ENCODE measurements around the gene PLA2G4F. TPM values are rescaled to one million over a fixed set of nuclear protein-coding genes. Genes with fewer than 3 reads are reported as not detected.

The PLA2G4F gene
- total RNA-seq: not detected

- CTCF ChIA-PET: no interaction called here
- POLR2A ChIA-PET: interaction anchor here (0.6 kb wide), 1 partner anchor 37 kb away, joined by 5 read pairs; no protein-coding TSS in a partner anchor
Measured at GRCh38 chr15:42156243-42156922, at the start of gene PLA2G4F. Gene PLA2G4F (minus strand): TSS chr15:42156636. CDS start chr15:42156549, 87 bp downstream.

- ChIA-PET CTCF (no interaction called here), POLR2A (no interaction called here)
Measured at GRCh38 chr15:42203891-42204290, 47.5 kb upstream of the PLA2G4F start.

GRCh38 chr15:42202653-42203052 lies 46.2 kb upstream of the PLA2G4F start:
- ChIA-PET CTCF (no interaction called here), POLR2A (no interaction called here)

- ChIA-PET CTCF (no interaction called here), POLR2A (no interaction called here)
Measured at GRCh38 chr15:42201801-42202200, 45.4 kb upstream of the PLA2G4F start.

GRCh38 chr15:42199126-42199525 lies 42.7 kb upstream of the PLA2G4F start:
- CTCF ChIA-PET: no interaction called here
- POLR2A ChIA-PET: no interaction called here

GRCh38 chr15:42198516-42198915 lies 42.1 kb upstream of the PLA2G4F start:
- ChIA-PET CTCF (no interaction called here), POLR2A (no interaction called here)

GRCh38 chr15:42194513-42194912 lies 38.1 kb upstream of the PLA2G4F start:
- ChIA-PET POLR2A (no interaction called here), CTCF (no interaction called here)

GRCh38 chr15:42193383-42193782 lies 36.9 kb upstream of the PLA2G4F start:
- POLR2A ChIA-PET: interaction anchor here (0.5 to 0.8 kb wide), 3 partner anchors 14 to 259 kb away, joined by 3 to 6 read pairs (median 5); partner anchors contain the start of gene VPS39
- CTCF ChIA-PET: no interaction called here

- ChIA-PET CTCF (no interaction called here), POLR2A (no interaction called here)
Measured at GRCh38 chr15:42191610-42192346, 35.3 kb upstream of the PLA2G4F start.

- ChIA-PET CTCF (no interaction called here), POLR2A (interaction anchor here (1.6 kb wide), 1 partner anchor 17 kb away, joined by 11 read pairs; the partner anchor contains the start of gene VPS39)
Measured at GRCh38 chr15:42190370-42190769, 33.9 kb upstream of the PLA2G4F start.

GRCh38 chr15:42185801-42186200 lies 29.4 kb upstream of the PLA2G4F start:
- CTCF ChIA-PET: no interaction called here

GRCh38 chr15:42184736-42185135 lies 28.3 kb upstream of the PLA2G4F start:
- ChIA-PET CTCF (no interaction called here), POLR2A (interaction anchor here (0.6 kb wide), 1 partner anchor 16 kb away, joined by 4 read pairs; no protein-coding TSS in a partner anchor)

More at GRCh38 chr15:42185801-42186200, 29.4 kb upstream of the PLA2G4F start:
- POLR2A ChIA-PET: no interaction called here

- POLR2A ChIA-PET: interaction anchor here (0.6 kb wide), 1 partner anchor 17 kb away, joined by 4 read pairs; no protein-coding TSS in a partner anchor
- CTCF ChIA-PET: no interaction called here
Measured at GRCh38 chr15:42184296-42184695, 27.9 kb upstream of the PLA2G4F start.

- ChIA-PET CTCF (interaction anchor here (0.7 kb wide), 1 partner anchor 230 kb away, joined by 3 read pairs; no protein-coding TSS in a partner anchor), POLR2A (no interaction called here)
Measured at GRCh38 chr15:42182961-42183360, 26.5 kb upstream of the PLA2G4F start.

- ChIA-PET POLR2A (no interaction called here), CTCF (interaction anchor here (0.7 kb wide), 1 partner anchor 230 kb away, joined by 3 read pairs; no protein-coding TSS in a partner anchor)
Measured at GRCh38 chr15:42182328-42182886, 26.0 kb upstream of the PLA2G4F start.

GRCh38 chr15:42178056-42178455 lies 21.6 kb upstream of the PLA2G4F start:
- POLR2A ChIA-PET: no interaction called here
- CTCF ChIA-PET: no interaction called here

GRCh38 chr15:42175671-42176070 lies 19.2 kb upstream of the PLA2G4F start:
- ChIA-PET POLR2A (interaction anchor here (0.6 kb wide), 1 partner anchor 98 kb away, joined by 4 read pairs; the partner anchor contains the start of gene TMEM87A), CTCF (no interaction called here)

GRCh38 chr15:42172475-42172874 lies 16.0 kb upstream of the PLA2G4F start:
- ChIA-PET CTCF (no interaction called here), POLR2A (no interaction called here)

- POLR2A ChIA-PET: interaction anchor here (0.6 kb wide), 1 partner anchor 421 kb away, joined by 3 read pairs; no protein-coding TSS in a partner anchor
- CTCF ChIA-PET: no interaction called here
Measured at GRCh38 chr15:42171795-42172194, 15.4 kb upstream of the PLA2G4F start.

GRCh38 chr15:42171122-42171521 lies 14.7 kb upstream of the PLA2G4F start:
- CTCF ChIA-PET: no interaction called here
- POLR2A ChIA-PET: interaction anchor here (0.6 kb wide), 1 partner anchor 422 kb away, joined by 3 read pairs; no protein-coding TSS in a partner anchor

All from activated CD8-positive, alpha-beta memory T cell treated with anti-CD3 and anti-CD28 coated beads for 36 hours (primary cell).